ENCODE measurements around the gene SGMS1. TPM values are rescaled to one million over a fixed set of nuclear protein-coding genes. Genes with fewer than 3 reads are reported as not detected.

The SGMS1 gene
- total and polyA plus RNA-seq, 3 donors from 2014 or later = 30.6 to 90.9 (median 63.2) TPM

GRCh38 chr10:50324046-50324445 lies 299.7 kb downstream of the SGMS1 start:
- H3K36me3 ChIP-seq (ENCODE audit: low read depth, missing control alignments) = no peaks in the 10 kb centered on the region
- TF ChIP-seq POLR2A (IDR thresholded peaks at IDR 0.05) = no peak
- TF ChIP-seq CTCF (IDR thresholded peaks at IDR 0.05) = no peak
- peaks cover 4% of the 10 kb centered on the region for H3K4me1 ChIP-seq
- no peaks in the 10 kb centered on the region for H3K27me3 ChIP-seq
- H3K27ac ChIP-seq = no peak overlapping the region
- H3K9me3 ChIP-seq = no peaks in the 10 kb centered on the region
- DNase-seq = no peak
- intact Hi-C loops (cut with DNase I; ENCODE audit: low total_unique reads) = no loop called here
- 94 to 97% methylated on average over 2 of the region's 2 CpGs for WGBS, 2 donors
- H3K4me3 ChIP-seq = no peak overlapping the region

- intact Hi-C loops (cut with DNase I; ENCODE audit: low total_unique reads) = no loop called here
- WGBS, 2 donors = 78 to 84% methylated on average over 3 of the region's 3 CpGs
- TF ChIP-seq POLR2A (IDR thresholded peaks at IDR 0.05) (no peak), CTCF (IDR thresholded peaks at IDR 0.05) (no peak)
- Histone ChIP-seq H3K4me1 (peaks cover 4% of the 10 kb centered on the region), H3K36me3 (ENCODE audit: low read depth, missing control alignments) (no peaks in the 10 kb centered on the region), H3K27me3 (no peaks in the 10 kb centered on the region), H3K27ac (no peak overlapping the region), H3K4me3 (no peak overlapping the region), H3K9me3 (no peaks in the 10 kb centered on the region)
- DNase-seq = no peak
Observed at GRCh38 chr10:50322077-50322476, 301.7 kb downstream of the SGMS1 start.

GRCh38 chr10:50318129-50318528 lies 305.6 kb downstream of the SGMS1 start:
- intact Hi-C loops (cut with DNase I; ENCODE audit: low total_unique reads) = no loop called here
- Histone ChIP-seq H3K4me1 (no peaks in the 10 kb centered on the region), H3K4me3 (no peak overlapping the region), H3K27me3 (no peaks in the 10 kb centered on the region), H3K9me3 (no peaks in the 10 kb centered on the region), H3K27ac (no peak overlapping the region), H3K36me3 (ENCODE audit: low read depth, missing control alignments) (no peaks in the 10 kb centered on the region)
- no peak for TF ChIP-seq POLR2A (IDR thresholded peaks at IDR 0.05)
- TF ChIP-seq CTCF (IDR thresholded peaks at IDR 0.05) = no peak
- no peak for DNase-seq

DNA sequence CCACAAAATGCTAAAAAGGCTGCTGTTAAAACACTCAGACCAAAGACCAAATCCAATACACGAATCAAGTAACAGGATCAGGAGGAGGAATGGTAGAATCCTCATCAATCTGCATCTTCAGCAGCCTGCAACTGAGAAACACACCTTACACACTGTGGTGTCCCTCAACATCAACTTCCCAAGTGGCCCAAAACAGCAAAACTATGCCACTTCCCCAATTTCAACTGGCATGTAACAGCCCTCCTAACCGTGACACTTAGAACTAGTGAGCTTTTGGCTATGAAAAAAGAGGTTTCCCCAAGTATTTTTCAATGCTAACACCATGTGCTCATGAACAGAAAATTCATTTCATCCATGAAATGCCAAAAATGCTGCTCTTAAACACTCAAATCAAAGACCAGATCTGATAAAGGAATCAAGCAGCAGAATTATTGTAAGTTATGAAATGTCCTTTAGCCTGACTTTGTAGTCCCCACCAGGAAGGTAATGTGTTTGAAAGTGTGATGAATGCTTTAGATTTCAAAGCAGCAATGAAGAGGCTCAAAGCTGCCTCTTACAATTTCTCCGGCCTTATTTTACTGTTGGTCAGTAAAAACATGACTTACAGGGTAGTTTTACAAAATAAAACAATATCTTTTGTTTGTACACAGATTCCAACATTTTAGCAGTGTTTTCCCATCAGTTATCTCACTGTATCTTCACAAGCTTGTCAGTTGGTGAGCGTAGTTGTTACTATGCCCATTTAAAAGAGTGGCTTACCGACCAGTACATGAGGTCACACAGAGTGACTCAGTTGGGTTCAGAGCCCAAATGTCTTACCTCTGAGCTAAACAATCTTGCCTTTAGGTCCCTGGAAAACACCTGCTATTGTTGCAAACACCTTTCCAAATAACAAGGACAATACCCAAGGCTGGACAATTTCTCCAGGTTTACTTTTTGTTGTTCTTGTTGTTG lies 306.8 kb downstream of the SGMS1 start:
- TF ChIP-seq CTCF (IDR thresholded peaks at IDR 0.05) (no peak), POLR2A (IDR thresholded peaks at IDR 0.05) (no peak)
- Histone ChIP-seq H3K27me3 (no peaks in the 10 kb centered on the region), H3K36me3 (ENCODE audit: low read depth, missing control alignments) (no peaks in the 10 kb centered on the region), H3K4me3 (no peak overlapping the region), H3K9me3 (no peaks in the 10 kb centered on the region), H3K4me1 (no peaks in the 10 kb centered on the region), H3K27ac (no peak overlapping the region)
- 84 to 86% methylated on average over 5 of the region's 5 CpGs for WGBS, 2 donors
- DNase-seq = no peak
- intact Hi-C loops (cut with DNase I; ENCODE audit: low total_unique reads) = no loop called here

- Histone ChIP-seq H3K4me3 (no peak overlapping the region), H3K4me1 (no peaks in the 10 kb centered on the region), H3K9me3 (no peaks in the 10 kb centered on the region), H3K27ac (no peak overlapping the region), H3K36me3 (ENCODE audit: low read depth, missing control alignments) (no peaks in the 10 kb centered on the region), H3K27me3 (no peaks in the 10 kb centered on the region)
- 44 to 55% methylated on average over 3 of the region's 3 CpGs for WGBS, 2 donors
- TF ChIP-seq CTCF (IDR thresholded peaks at IDR 0.05) (no peak), POLR2A (IDR thresholded peaks at IDR 0.05) (no peak)
- intact Hi-C loops (cut with DNase I; ENCODE audit: low total_unique reads) = no loop called here
- no peak for DNase-seq
Observed at GRCh38 chr10:50316174-50316573, 307.6 kb downstream of the SGMS1 start.

Measured in testis (tissue), 3 donors.